SH-SY5Y (cell line): ENCODE measurements around the gene AMD1.

ENCODE experiments used
- GATA2 ChIP-seq: IDR thresholded peaks from 2 replicates; pipeline ENCODE4 v1.6.1; 2011; ENCODE audit warnings: mild to moderate bottlenecking, low read depth, low read length
- GATA3 ChIP-seq: IDR thresholded peaks from 2 replicates; pipeline ENCODE4 v1.6.1; 2011; ENCODE audit warnings: low read depth, mild to moderate bottlenecking, low read length, moderate library complexity

Gene AMD1

DNA sequence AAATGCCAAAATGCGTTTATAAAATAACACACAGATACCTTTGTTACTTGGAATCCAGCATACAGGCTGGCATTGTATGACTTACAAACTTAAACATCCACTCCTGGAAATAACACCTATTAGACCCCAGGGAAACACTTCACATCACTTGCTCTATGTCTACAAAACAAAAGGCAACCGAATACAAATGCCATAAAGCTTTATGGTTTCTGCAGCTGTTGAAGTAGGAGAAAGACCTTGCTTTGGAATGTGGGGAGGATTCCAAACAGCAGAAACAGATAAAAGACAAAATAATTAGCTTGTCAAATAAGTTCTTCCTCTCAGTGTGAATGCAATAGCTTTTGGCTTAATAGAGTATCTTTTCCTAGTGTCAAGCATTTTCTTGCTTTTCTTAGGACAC is 9.8 kb upstream of the AMD1 start:
- TF ChIP-seq GATA2 = no peak
- TF ChIP-seq GATA3 = no peak

DNA sequence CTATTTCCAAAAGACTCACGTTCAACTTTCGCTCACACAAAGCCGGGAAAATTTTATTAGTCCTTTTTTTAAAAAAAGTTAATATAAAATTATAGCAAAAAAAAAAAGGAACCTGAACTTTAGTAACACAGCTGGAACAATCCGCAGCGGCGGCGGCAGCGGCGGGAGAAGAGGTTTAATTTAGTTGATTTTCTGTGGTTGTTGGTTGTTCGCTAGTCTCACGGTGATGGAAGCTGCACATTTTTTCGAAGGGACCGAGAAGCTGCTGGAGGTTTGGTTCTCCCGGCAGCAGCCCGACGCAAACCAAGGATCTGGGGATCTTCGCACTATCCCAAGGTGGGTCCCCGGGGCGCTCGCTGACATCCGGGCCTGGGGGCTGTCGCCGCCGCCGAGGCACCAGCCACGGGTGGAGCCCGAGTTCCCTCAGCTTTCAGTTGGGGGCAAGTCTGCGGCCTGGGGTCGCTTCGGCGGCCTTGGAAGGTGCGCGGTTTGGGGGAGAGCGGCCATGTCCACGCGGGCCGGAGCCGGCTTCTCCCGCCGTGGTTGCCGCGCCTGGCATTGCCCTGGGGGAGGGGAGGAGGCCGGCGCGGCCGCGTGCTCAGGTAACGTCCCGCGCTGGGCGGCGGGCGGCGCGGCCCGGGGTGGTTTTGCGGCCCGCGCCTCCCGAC is 429 bp downstream of the AMD1 start:
- TF ChIP-seq GATA2 (no peak), GATA3 (no peak)

DNA sequence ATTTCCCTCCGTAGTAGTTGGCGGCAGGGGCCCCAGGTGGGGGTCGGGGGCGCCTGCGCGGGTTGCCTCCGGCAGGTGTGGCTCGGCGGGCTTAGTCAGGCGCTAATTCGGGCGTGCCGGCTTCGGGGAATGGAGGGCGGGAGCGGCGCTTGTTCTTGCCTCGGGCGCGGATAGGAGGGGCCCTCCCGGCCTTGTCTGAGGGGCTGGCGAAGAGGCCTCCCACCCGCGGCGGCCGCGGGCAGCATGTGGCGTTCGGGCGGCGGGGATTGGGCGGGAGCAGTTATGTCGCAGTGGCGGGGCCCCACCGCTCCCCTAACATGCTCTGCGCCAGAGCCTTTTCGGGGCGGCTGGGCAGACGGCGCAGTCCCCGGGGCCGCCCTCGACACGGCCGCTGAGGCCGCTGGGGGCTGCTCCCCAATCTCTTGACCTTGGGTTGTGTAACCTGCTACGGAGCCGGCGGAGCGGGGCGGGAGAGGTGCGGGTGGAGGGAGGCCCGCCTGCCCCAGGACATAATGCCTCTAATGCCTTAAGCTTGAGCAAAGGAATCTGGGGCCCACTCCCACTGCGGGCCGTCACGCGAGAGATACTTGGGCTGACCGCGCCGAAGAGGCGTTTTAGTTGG is 1.1 kb downstream of the AMD1 start:
- TF ChIP-seq GATA3 = no peak
- no peak for TF ChIP-seq GATA2

DNA sequence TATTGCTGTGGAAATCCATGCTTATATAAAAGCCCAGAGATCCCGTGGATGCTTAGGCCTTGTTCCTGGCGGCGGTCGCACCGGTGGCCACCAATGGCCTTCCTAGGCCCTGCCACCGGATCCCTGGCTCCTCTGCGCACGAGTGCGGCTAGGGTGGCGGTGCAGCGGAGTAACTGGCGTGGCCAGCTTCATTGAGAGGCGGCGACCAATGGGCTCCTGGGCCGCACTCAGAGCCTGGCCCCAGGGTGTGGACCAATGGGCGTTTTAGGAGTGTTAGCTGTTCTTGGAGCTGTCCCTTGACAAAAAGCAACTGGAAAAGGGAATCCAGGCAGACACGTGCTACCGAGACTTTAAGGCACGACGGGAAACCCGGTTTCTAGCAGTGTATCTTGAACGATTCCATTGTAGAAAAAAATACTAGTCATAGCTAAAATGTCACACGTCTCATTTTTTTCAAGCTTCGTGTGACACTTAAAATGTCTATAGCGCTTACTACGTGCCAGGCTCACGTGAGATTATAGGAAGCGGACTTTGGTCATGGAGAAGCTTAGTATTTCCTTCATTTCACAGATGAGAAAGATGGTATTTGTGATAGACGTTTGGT is 1.7 kb downstream of the AMD1 start:
- TF ChIP-seq GATA2 (no peak), GATA3 (no peak)

DNA sequence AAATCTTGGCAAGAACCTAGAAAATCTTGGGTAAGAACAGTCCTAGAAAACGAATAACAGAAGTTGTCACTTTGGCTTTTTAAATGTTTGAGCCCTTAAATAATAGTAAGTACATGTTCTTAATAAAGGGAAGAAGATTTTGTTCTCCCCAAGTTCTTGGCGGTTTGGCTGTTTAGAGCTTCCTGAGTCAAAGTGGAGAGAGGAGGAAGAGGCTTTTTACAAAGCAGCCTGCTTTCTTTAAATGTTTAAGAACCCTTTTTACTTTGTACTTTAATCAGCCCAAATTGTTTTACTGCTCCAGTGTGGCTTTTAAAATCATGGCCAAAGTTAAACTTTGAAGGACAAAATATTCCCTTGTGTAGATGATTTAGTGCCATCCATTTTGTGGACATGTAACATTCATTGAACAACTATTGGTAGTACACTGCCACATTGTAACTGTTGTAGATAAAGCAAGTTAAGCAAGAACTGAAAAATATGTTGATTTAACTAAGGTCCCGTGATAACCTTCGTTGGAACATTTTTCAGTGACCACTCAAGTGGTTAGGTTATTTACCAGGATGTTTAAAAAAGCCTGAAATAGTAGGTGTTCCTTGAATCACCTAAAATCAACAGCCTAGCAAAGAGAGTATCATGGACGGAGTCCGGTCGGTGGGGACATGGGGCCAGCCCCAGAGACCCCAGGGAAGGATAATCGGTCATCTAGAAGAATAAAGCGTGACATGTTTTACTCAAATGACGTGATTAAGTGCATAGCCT is 2.4 kb downstream of the AMD1 start:
- no peak for TF ChIP-seq GATA2
- TF ChIP-seq GATA3 = no peak

DNA sequence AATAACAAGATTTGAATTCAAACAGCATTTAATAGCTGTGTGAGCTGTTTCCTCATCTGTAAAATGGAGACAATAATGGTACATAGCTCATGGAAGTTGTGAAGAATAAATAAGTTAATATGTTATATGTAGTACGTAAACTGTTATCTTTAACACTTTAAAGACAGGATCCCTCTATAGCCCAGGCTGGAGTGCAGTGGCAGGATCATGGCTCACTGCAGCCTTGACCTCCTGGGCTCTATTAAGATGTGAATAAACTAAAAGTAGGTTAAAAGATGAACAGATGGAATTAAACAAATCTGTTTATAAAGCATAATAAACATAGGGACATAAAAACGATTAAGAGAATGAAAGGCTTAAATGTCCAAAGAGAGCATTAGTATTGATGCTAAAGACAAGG is 3.0 kb downstream of the AMD1 start:
- TF ChIP-seq GATA3 (no peak), GATA2 (no peak)

DNA sequence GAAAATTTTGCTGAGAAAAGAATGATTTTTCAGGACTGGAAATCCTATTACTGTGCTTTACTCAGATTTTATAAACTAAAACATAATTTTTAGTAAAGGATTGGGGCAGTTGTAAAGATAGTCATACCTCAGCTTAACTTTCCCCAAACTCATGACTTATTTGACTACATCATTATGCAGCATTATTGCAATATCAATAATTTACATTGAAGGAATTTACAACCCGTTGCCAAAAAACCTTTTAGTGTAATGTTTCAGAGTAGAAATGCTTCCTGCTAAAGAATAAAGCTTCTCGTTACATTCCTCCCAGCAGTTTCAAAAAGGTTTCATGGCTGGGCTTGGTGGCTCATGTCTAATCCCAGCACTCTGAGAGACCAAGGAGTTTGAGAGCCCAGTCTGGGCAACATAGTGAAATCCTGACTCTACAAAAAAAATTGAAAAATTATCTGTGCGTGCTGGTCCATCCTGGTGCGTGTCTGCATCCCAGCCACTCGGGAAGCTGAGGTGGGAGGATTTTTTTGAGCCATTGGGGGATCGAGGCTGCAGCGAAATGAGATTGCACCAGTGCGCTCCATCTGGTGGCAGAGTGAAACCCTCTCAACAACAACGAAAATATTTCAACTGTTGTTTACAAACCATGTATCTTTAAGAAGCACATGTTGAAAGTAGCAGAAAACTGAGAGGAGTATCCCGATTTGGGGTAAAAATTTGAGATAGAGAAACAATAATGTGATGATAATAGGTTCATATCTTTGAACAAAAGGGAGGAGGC is 4.4 kb downstream of the AMD1 start:
- TF ChIP-seq GATA2 (no peak), GATA3 (no peak)

DNA sequence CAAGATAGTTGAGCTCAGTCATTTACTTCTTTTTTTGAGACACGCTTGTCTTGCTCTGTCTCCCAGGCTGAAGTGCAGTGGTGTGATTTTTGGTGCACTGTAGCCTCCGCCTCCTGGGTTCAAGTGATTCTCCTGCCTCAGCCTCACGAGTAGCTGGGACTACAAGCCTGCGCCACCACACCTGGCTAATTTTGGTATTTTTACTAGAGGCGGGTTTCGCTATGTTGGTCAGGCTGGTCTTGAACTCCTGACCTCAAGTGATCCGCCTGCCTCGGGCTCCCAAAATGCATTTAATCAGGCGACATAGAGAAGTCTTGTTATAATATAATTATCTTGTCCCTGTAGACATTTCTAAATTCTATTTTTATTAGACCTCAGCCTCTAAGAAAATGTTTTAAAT is 6.1 kb downstream of the AMD1 start:
- TF ChIP-seq GATA3 = no peak
- no peak for TF ChIP-seq GATA2

DNA sequence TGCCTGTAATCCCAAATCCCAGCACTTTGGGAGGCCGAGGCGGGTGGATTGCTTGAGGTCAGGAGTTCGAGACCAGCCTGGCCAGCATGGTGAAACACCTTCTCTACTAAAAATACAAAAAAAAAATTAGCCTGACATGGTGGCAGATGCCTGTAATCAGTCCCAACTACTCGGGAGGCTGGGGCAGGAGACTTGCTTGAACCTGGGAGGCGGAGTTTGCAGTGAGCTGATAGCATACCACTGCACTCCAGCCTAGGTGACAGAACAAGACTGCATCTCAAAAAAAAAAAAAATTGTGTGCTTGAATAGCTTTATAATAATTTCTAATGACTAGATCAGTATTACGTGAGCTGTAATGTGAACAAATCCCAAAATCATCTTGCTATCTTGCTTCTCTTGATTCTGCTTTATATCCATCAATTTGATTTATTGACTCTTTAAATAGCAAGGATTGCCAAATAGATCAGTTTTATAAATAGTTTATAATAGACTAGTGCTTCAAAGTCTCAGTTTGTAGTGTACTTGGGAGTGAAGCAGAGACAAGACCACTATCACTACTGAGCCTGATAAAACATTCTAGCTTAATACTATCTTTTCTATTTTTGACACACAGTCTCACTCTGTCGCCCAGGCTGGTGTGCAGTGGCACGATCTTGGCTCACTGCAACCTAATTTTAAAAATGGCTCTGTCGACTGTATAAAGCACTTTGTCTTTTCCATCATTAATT is 7.1 kb downstream of the AMD1 start:
- TF ChIP-seq GATA2 = no peak
- TF ChIP-seq GATA3 = no peak

DNA sequence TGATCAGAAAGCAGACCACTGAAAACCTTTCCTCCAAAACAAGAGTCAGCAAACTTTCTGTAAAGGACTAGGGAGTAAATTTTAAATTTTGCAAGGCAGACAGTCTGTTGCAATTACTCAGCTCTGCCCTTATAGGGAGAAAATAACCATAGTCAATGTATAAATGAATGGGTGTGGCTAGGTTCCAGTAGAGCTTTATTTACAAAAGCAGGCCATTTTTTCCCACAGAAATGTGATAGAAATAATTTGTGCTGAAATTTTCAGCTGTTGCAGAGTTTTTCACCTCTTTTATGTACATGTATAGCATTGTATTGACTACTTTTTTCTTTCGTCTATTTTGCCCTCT is 7.7 kb downstream of the AMD1 start:
- TF ChIP-seq GATA2 (no peak), GATA3 (no peak)

DNA sequence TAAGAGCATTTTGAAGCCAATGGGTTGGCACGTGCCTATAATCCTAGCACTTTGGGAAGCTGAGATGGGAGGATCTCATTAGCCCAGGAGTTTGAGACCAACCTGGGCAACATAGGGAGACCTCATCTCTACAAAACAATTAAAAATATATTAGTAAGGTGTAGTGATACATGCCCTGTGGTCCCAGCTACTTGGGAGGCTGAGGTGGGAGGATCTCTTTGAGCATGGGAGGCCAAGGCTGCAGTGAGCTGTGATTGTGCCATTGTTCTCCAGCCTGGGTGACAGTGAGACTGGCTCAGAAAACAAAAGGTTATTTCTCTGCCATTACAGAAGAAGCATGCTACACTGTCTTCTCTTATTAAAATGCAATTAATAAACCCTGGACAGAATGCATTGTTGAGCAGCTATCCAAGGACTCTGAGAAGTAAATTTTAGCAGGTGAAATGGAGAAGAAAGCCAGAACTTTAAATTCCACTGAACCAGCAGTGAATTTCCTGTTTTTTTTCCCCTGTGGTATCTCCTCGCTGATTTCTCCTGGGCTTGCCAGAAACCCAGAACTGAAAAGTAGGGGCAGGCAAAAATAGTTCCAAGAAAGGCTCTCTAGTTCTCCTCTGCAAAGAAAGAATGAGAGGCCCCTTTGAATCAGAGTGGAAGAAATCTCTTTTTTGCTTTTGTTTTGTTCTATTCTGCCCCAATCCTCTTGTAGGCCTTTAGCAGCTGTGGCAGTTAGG is 8.4 kb downstream of the AMD1 start:
- no peak for TF ChIP-seq GATA2
- TF ChIP-seq GATA3 = no peak

DNA sequence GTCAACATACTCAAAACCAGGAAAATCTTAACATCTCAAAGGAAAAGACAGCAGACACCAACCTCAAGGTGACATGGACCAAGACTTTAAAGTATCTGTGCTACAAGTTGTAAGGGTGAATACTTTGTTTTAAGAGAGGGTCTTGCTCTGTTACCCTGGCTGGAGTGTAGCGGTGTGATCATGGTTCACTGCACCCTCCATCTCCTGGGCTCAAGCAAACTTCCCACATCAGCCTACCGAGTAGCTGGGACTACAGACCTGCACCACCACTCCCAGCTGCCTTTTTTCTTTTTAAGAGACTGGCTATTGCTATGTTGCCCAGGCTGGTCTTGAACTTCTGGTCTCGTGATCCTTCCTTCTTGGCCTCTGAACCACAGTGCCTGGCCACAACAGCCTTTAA is 9.7 kb downstream of the AMD1 start:
- TF ChIP-seq GATA3 = no peak
- no peak for TF ChIP-seq GATA2

DNA sequence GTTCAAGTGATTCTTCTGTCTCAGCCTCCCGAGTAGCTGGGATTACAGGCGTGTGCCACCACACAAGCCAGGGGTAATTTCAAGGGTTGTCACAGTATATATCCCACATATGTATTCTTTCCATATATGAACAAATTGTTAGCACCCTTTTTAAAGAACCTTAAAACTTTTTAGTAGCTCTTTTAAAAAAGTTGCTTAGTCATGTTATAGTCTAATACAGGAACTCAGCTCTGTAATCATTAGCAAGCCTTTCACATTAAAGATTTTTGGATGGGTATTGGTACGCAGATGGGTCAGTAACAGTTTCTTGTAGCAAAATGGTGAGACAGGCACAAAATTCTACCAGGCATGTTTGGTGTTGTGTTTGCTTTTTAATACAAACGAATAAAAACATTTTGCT is 10.9 kb downstream of the AMD1 start:
- no peak for TF ChIP-seq GATA2
- no peak for TF ChIP-seq GATA3
